WTC11 (cell line): Measurements from ENCODE around the gene DEPDC4.

Experiments used
- AFF4 ChIP-seq: sonication (generic); formaldehyde crosslinking; IDR thresholded peaks from 2 replicates; pipeline ENCODE4 v1.8.1; 2023; ENCODE audit warnings: mild to moderate bottlenecking, missing genetic modification reagents, borderline replicate concordance
- CTCF ChIP-seq: fragments of 200-600 bp; IDR thresholded peaks from 2 replicates; pipeline ENCODE4 v1.8.0; 2022; ENCODE audit warnings: antibody characterized with exemption
- HMGXB4 ChIP-seq: sonication (generic); formaldehyde crosslinking; IDR thresholded peaks from 2 replicates; pipeline ENCODE4 v1.8.1; 2023; ENCODE audit warnings: mild to moderate bottlenecking, moderate library complexity, missing genetic modification reagents
- MAX ChIP-seq: sonication (generic); formaldehyde crosslinking; IDR thresholded peaks from 2 replicates; pipeline ENCODE4 v1.8.0; 2022; ENCODE audit warnings: mild to moderate bottlenecking, missing genetic modification reagents
- NR3C1 ChIP-seq: sonication (generic); formaldehyde crosslinking; conservative IDR thresholded peaks from 2 replicates; pipeline ENCODE4 v1.8.1; 2023; ENCODE audit warnings: low read depth, mild to moderate bottlenecking, missing genetic modification reagents
- PRDM15 ChIP-seq: sonication (generic); formaldehyde crosslinking; IDR thresholded peaks from 2 replicates; pipeline ENCODE4 v1.8.0; 2022; ENCODE audit warnings: missing genetic modification reagents
- SP1 ChIP-seq: sonication (generic); formaldehyde crosslinking; conservative IDR thresholded peaks from 2 replicates; pipeline ENCODE4 v1.8.1; 2022; ENCODE audit warnings: missing genetic modification reagents
- USF2 ChIP-seq: sonication (generic); formaldehyde crosslinking; IDR thresholded peaks from 2 replicates; pipeline ENCODE4 v1.8.1; 2023; ENCODE audit warnings: mild to moderate bottlenecking, missing genetic modification reagents, moderate library complexity
- ZNF281 ChIP-seq: sonication (generic); formaldehyde crosslinking; IDR thresholded peaks from 2 replicates; pipeline ENCODE4 v1.8.0; 2023; ENCODE audit warnings: mild to moderate bottlenecking, missing genetic modification reagents

- TF ChIP-seq NR3C1 (CRISPR knock-in tag) = no peak
- TF ChIP-seq CTCF = no peak
- no peak for TF ChIP-seq SP1 (CRISPR knock-in tag)
- no peak for TF ChIP-seq HMGXB4
- no peak for TF ChIP-seq USF2 (CRISPR knock-in tag)
- TF ChIP-seq PRDM15 (CRISPR knock-in tag) = no peak
- no peak for TF ChIP-seq MAX (CRISPR knock-in tag)
- TF ChIP-seq AFF4 (CRISPR knock-in tag) = no peak
- TF ChIP-seq ZNF281 (CRISPR knock-in tag) = no peak
Measured at GRCh38 chr12:100197486-100197885, 69.4 kb downstream of the DEPDC4 start.
